ENCODE data around the gene MBNL3.

GRCh38 chrX:132369617-132370326 is 119.1 kb downstream of the MBNL3 start:
- TF ChIP-seq CHD2 (IDR thresholded peaks at IDR 0.05; ENCODE audit: low read length, partially characterized antibody) (no peak), CTCF (IDR thresholded peaks at IDR 0.05) (no peak)
